Neutrophil (primary cell): ENCODE results near the gene ALG2.

ENCODE experiments used
- H3K27ac ChIP-seq: fragments of 200-600 bp; sonication (generic); 2 replicates; pipeline ENCODE4 v1.5.1; 2016; ENCODE audit warnings: mild to moderate bottlenecking, moderate library complexity
- H3K27me3 ChIP-seq: fragments of 200-600 bp; sonication (generic); 2 replicates; pipeline ENCODE4 v1.6.0; 2016; ENCODE audit warnings: mild to moderate bottlenecking
- H3K36me3 ChIP-seq: fragments of 200-600 bp; sonication (generic); 2 replicates; pipeline ENCODE4 v1.5.1; 2017
- H3K4me1 ChIP-seq, 2 experiments: fragments of 200-600 bp in 1 of 2; sonication (generic) in 1 of 2; 1 replicate in 1 of 2; 2 replicates in 1 of 2; pipeline versions ENCODE4 v1.5.1 to v1.6.1; 2013 to 2016; ENCODE audit warnings: low read depth in 1 of 2, low read length in 1 of 2, mild to moderate bottlenecking in 1 of 2, moderate library complexity in 1 of 2; ENCODE audit not compliant: control insufficient read depth in 1 of 2, insufficient read depth in 1 of 2
- H3K4me3 ChIP-seq, 2 experiments: fragments of 200-600 bp in 1 of 2; sonication (generic) in 1 of 2; 1 replicate in 1 of 2; 2 replicates in 1 of 2; pipeline ENCODE4 v1.5.1; 2013 to 2016; ENCODE audit warnings: low read depth in 1 of 2, low read length in 1 of 2, mild to moderate bottlenecking in 1 of 2, moderate library complexity in 1 of 2
- H3K9me3 ChIP-seq: fragments of 200-600 bp; sonication (generic); 2 replicates; pipeline ENCODE4 v1.5.1; 2016
- TF ChIP-seq, protein P1 (sequence below): fragments of 200-600 bp; sonication (generic); IDR thresholded peaks from 2 replicates; pipeline ENCODE4 v1.5.1; 2016; ENCODE audit warnings: antibody characterized with exemption

ALG2 gene

DNA sequence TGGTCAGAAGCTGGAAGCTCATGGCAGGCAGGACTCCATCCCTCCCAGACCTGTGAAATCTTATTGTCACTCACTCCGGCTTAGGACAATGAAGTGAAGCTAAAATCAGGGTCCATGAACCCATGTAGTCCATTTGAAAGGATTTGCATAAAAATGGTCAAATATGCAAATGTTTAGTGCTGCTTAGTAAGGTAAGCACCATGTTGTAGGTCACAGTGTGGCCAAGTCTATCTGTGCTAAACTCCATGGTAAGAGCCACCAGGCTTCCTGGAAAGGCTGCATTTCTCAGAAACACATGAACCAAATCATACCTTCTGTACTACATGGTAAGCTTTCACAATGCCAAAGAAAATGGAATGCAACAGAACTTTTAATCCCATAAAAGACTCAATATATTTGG, 5.7 kb downstream of the ALG2 start:
- no peak overlapping the region for H3K27ac ChIP-seq
- H3K27me3 ChIP-seq, result no peaks in the 10 kb centered on the region
- peaks cover 13 to 15% of the 10 kb centered on the region in 2 experiments for H3K4me1 ChIP-seq
- H3K36me3 ChIP-seq, result peaks cover 9% of the 10 kb centered on the region
- no peaks in the 10 kb centered on the region for H3K9me3 ChIP-seq
- TF ChIP-seq, protein P1, sequence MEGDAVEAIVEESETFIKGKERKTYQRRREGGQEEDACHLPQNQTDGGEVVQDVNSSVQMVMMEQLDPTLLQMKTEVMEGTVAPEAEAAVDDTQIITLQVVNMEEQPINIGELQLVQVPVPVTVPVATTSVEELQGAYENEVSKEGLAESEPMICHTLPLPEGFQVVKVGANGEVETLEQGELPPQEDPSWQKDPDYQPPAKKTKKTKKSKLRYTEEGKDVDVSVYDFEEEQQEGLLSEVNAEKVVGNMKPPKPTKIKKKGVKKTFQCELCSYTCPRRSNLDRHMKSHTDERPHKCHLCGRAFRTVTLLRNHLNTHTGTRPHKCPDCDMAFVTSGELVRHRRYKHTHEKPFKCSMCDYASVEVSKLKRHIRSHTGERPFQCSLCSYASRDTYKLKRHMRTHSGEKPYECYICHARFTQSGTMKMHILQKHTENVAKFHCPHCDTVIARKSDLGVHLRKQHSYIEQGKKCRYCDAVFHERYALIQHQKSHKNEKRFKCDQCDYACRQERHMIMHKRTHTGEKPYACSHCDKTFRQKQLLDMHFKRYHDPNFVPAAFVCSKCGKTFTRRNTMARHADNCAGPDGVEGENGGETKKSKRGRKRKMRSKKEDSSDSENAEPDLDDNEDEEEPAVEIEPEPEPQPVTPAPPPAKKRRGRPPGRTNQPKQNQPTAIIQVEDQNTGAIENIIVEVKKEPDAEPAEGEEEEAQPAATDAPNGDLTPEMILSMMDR, result no peak
- H3K4me3 ChIP-seq, result no peak overlapping the region

DNA sequence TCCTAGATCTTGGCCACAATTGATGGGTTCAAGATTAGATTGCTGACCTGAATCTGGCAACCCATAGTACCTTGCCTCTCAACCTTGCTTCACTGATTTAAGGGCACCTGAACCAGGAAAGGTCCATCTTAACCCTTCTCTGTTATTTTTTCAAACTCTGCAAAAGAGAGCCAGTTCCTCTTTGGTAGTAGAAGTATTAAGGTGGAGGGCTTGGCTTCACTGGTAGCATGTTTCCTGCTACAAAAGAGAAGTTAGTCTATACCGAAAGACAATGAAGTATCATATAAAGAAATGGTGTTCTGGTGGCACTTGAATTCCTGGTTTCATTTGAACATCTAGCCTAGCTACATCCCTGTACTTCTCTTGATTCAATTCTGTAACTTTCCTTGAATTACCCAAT, 8.5 kb downstream of the ALG2 start:
- H3K4me1 ChIP-seq, result peaks cover 7% of the 10 kb centered on the region in 2 experiments
- H3K4me3 ChIP-seq, result no peak overlapping the region
- H3K27ac ChIP-seq, result no peak overlapping the region
- H3K36me3 ChIP-seq, result peaks cover 5% of the 10 kb centered on the region
- no peaks in the 10 kb centered on the region for H3K9me3 ChIP-seq
- TF ChIP-seq, protein P1, result no peak
- no peaks in the 10 kb centered on the region for H3K27me3 ChIP-seq

DNA sequence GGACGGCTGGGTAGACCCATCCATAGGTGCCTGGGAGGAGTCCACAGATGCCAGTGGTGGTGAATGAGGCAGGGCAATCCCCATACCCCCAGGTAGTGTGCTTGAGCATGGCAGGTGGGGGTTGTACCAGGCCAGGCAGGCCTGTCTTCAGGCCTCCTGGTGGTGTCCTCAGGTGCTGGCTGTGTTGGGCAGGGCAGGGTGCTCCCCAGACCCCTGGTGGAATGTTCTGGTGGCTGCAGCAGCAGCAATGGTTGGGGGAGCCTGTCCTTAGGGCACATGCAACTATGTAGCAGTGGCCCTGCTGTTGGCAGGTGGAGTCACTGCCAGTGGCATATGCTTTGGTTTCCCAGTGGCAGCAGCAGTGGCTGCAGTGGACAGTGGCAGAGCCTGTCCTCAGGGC, 10.0 kb downstream of the ALG2 start:
- Histone ChIP-seq H3K27me3 (no peaks in the 10 kb centered on the region), H3K27ac (no peak overlapping the region), H3K9me3 (no peaks in the 10 kb centered on the region), H3K4me3 (no peak overlapping the region), H3K36me3 (no peaks in the 10 kb centered on the region), H3K4me1 (peaks cover 7% of the 10 kb centered on the region in 2 experiments)
- TF ChIP-seq, protein P1, result no peak

DNA sequence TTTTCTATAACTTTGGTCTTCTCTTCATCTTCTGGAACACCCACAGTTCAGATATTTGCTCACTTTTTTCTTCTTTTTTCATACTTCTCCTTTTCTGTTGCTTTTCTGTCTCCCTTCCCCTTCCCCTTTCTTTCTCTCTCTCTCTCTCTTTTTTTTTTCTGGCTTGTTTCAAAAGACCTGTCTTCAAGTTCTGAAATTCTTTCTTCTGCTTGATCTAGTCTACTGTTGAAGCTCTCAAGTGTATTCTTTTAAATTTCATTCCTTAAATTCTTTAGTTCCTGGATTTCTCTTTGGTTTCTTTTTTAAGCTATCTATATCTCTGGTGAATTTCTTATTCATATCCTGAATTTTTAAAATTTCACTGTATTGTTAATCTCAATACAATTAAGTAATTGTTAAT, 11.2 kb downstream of the ALG2 start:
- Histone ChIP-seq H3K27ac (no peak overlapping the region), H3K4me3 (no peak overlapping the region), H3K27me3 (no peaks in the 10 kb centered on the region), H3K36me3 (no peaks in the 10 kb centered on the region), H3K4me1 (peaks cover 7% of the 10 kb centered on the region in 2 experiments), H3K9me3 (no peaks in the 10 kb centered on the region)
- TF ChIP-seq, protein P1, result no peak

DNA sequence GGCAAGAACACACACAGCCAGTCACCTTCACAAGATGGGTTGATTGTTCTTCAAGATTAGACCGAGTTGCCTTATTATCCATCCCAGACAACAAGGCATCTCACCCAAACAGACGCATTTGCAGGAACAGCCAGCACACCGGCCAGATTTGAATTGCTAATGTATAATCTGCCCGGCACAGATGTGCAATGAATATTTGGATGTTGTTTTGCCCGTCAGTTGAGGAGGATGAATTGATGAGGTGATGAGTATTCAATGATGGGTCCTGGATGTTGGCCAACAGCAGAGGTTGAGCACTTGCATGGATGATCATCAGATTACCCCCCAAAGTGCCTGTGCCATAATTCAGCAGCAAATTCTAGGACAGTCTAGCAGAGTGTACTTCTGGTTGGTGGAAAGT, 20.1 kb downstream of the ALG2 start:
- no peaks in the 10 kb centered on the region for H3K36me3 ChIP-seq
- H3K9me3 ChIP-seq, result no peaks in the 10 kb centered on the region
- H3K27me3 ChIP-seq, result no peaks in the 10 kb centered on the region
- no peaks in the 10 kb centered on the region for H3K4me1 ChIP-seq
- H3K4me3 ChIP-seq, result no peak overlapping the region
- H3K27ac ChIP-seq, result no peak overlapping the region
- TF ChIP-seq, protein P1, result no peak
